Measurements from ENCODE around the gene CFAP47. TPM values are rescaled to one million over a fixed set of nuclear protein-coding genes. Genes with fewer than 3 reads are reported as not detected.

The CFAP47 gene
- total and polyA plus RNA-seq, 2 of the 4 experiments (the other 2 are of a cell fraction): not detected

DNA sequence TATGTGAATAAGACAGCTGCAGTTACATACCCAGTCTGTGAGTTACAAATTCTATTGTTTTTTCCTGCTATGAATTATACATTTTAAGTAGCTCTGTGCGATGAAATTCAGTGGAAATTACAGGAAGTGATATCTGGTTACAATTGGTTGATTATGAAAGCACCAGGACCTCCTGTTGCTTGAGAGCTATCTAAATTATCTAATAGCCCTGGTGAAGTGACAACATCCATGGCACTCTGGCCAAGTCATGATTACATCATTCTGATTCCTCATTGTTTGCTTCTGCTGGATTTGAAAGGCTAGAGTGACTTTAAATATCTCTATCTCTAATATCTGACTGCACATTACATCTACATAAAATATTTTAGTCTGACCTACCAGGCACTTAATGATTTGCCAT lies 515.0 kb downstream of the CFAP47 start:
- H2AK9ac ChIP-seq (replicated peaks; ENCODE audit: low read depth, low read length, poor library complexity): no peak overlapping the region
- H3K18ac ChIP-seq (ENCODE audit: low read depth, low read length): no peak overlapping the region
- H3K9ac ChIP-seq (ENCODE audit: low read depth, low read length): no peak overlapping the region
- no peak overlapping the region for H2BK5ac ChIP-seq (ENCODE audit: low read depth, low read length, poor library complexity, severe bottlenecking)
- H4K91ac ChIP-seq (ENCODE audit: insufficient read depth, low read depth, low read length): no peak overlapping the region
- no peak overlapping the region for H3K4ac ChIP-seq (ENCODE audit: low read depth, low read length)
- H3K4me1 ChIP-seq (ENCODE audit: control insufficient read depth, insufficient read depth, low read length): no peaks in the 10 kb centered on the region
- H3K27ac ChIP-seq (ENCODE audit: insufficient read depth, low read length): no peak overlapping the region
- H2AFZ ChIP-seq (replicated peaks; ENCODE audit: low read length, poor library complexity): no peak overlapping the region
- no TSS peak for BruUV-seq (replicated peaks)
- no CpG with 5 or more reads among the region's 1 CpG for WGBS, 2 experiments (ENCODE audit: extremely low coverage in 2 of 2, insufficient read length in 1 of 2)
- intact Hi-C loops (cut with micrococcal nuclease) (no loop called here), in situ Hi-C loops (cut with MboI; ENCODE audit: low sequenced_read_pairs) (no loop called here), dilution Hi-C loops (cut with HindIII; ENCODE audit: low sequenced_read_pairs, unreplicated experiment) (no loop called here)
- ChIA-PET POLR2A (ENCODE audit: unreplicated experiment) (no interaction called here), CTCF (no interaction called here)
- H3K9me3 ChIP-seq (ENCODE audit: control insufficient read depth, insufficient read depth, low read length): no peaks in the 10 kb centered on the region
- H3K36me3 ChIP-seq (ENCODE audit: control insufficient read depth, insufficient read depth, low read length): no peaks in the 10 kb centered on the region
- no peaks in the 10 kb centered on the region for H3K9me1 ChIP-seq (ENCODE audit: insufficient read depth, low read length)
- no peak overlapping the region for H3K56ac ChIP-seq (ENCODE audit: extremely low read depth, insufficient read depth, low read length)
- no peaks in the 10 kb centered on the region for H3K79me1 ChIP-seq (ENCODE audit: low read depth in 1 of 2, low read length in 2 of 2)
- H3K4me2 ChIP-seq (ENCODE audit: low read depth, low read length): no peak overlapping the region
- no peak overlapping the region for H3K23ac ChIP-seq (ENCODE audit: low read depth, low read length)
- no peaks in the 10 kb centered on the region for H3K27me3 ChIP-seq (ENCODE audit: control insufficient read depth, insufficient read depth, low read length)
- no peak overlapping the region for H2BK15ac ChIP-seq (ENCODE audit: low read depth, low read length)
- H3K4me3 ChIP-seq (ENCODE audit: insufficient read depth, low read depth, low read length): no peak overlapping the region
- no peak overlapping the region for H2BK120ac ChIP-seq (ENCODE audit: low read depth, low read length)
- H2AK5ac ChIP-seq (ENCODE audit: low read depth, low read length): no peak overlapping the region
- no peak overlapping the region for H4K8ac ChIP-seq (ENCODE audit: low read depth in 2 of 2, low read length in 2 of 2)
- TF ChIP-seq RAD21 (IDR thresholded peaks at IDR 0.05; ENCODE audit: low read length): no peak
- TF ChIP-seq CEBPB (IDR thresholded peaks at IDR 0.05; ENCODE audit: low read depth, low read length): peak; percentile 39; the same call in 1 of the 2 replicates
- TF ChIP-seq FOS (IDR thresholded peaks at IDR 0.05; ENCODE audit: low read depth, low read length): no peak
- H4K20me1 ChIP-seq (ENCODE audit: insufficient read depth, low read length): no peaks in the 10 kb centered on the region
- H2BK20ac ChIP-seq (ENCODE audit: low read depth, low read length): no peak overlapping the region
- H4K5ac ChIP-seq (ENCODE audit: low read depth, low read length): no peak overlapping the region
- DNase-seq (peak; percentile 20), ATAC-seq (ENCODE audit: low read depth) (no peak)
- H3K14ac ChIP-seq (replicated peaks; ENCODE audit: low read depth, low read length): no peak overlapping the region

Small RNAs within 50 kb of the gene (microRNA-seq; reads per million reads assigned to microRNA genes)
- gene RNU6-641P (ENCODE audit: insufficient read depth, insufficient read length): not detected

Small RNAs within 50 kb of the gene (small RNA-seq; reads per million reads assigned to genes)
- 0 to 4.8 (median 0) reads per million in 5 experiments for gene RNU6-641P

Other genes starting within 250 kb of the CFAP47 start
- gene MAGEB16, start 121.4 kb upstream of the CFAP47 start, total RNA-seq (2012; rRNA removed): not detected in 2 replicates
- not detected in 2 replicates for gene MAGEB16, start 121.4 kb upstream of the CFAP47 start, polyA plus RNA-seq (2012; rRNA removed)

Measured in IMR-90 (cell line).